Hepatocyte (in vitro differentiated cells): Measurements from ENCODE around the gene DUSP10. TPM values are rescaled to one million over a fixed set of nuclear protein-coding genes. Genes with fewer than 3 reads are reported as not detected.
A peak's percentile ranks its signal among the peaks of the same experiment; 100 is the strongest.

ENCODE experiments used
- DNase-seq: peaks from one replicate; pipeline ENCODE4 v3.0.0-alpha.2; 2016; ENCODE audit warnings: low spot score
- H2AFZ ChIP-seq: fragments of 200-600 bp; sonication (generic); 2 replicates; pipeline ENCODE4 v1.6.0; 2016; ENCODE audit warnings: antibody characterized with exemption, mild to moderate bottlenecking
- H3K27ac ChIP-seq: fragments of 200-600 bp; sonication (generic); 2 replicates; pipeline ENCODE4 v1.5.1; 2016; ENCODE audit warnings: mild to moderate bottlenecking
- H3K27me3 ChIP-seq: fragments of 200-600 bp; sonication (generic); 2 replicates; pipeline ENCODE4 v1.6.1; 2016
- H3K36me3 ChIP-seq: fragments of 200-600 bp; sonication (generic); replicated peaks from 2 replicates; pipeline ENCODE4 v1.5.1; 2016; ENCODE audit warnings: low read depth; ENCODE audit not compliant: insufficient read depth
- H3K4me1 ChIP-seq: fragments of 200-600 bp; sonication (generic); 2 replicates; pipeline ENCODE4 v1.5.1; 2016; ENCODE audit warnings: mild to moderate bottlenecking, moderate library complexity; ENCODE audit not compliant: insufficient read depth
- H3K4me2 ChIP-seq: fragments of 200-600 bp; sonication (generic); 2 replicates; pipeline ENCODE4 v1.6.0; 2016
- H3K4me3 ChIP-seq: fragments of 200-600 bp; sonication (generic); 2 replicates; pipeline ENCODE4 v1.5.1; 2016; ENCODE audit warnings: mild to moderate bottlenecking
- H3K79me2 ChIP-seq: fragments of 200-600 bp; sonication (generic); 2 replicates; pipeline ENCODE4 v1.6.0; 2017; ENCODE audit warnings: mild to moderate bottlenecking
- H3K9me2 ChIP-seq: fragments of 200-600 bp; sonication (generic); replicated peaks from 2 replicates; pipeline ENCODE4 v1.6.0; 2017; ENCODE audit warnings: mild to moderate bottlenecking; ENCODE audit not compliant: insufficient read depth
- H3K9me3 ChIP-seq: fragments of 200-600 bp; sonication (generic); 2 replicates; pipeline ENCODE4 v1.5.1; 2016; ENCODE audit warnings: low read depth, mild to moderate bottlenecking
- H4K20me1 ChIP-seq: fragments of 200-600 bp; sonication (generic); 2 replicates; pipeline ENCODE4 v1.6.0; 2016; ENCODE audit warnings: mild to moderate bottlenecking; ENCODE audit not compliant: insufficient read depth, poor library complexity, severe bottlenecking
- EZH2 ChIP-seq: fragments of 200-600 bp; sonication (generic); IDR thresholded peaks from 2 replicates; pipeline ENCODE4 v1.6.1; 2016; ENCODE audit warnings: antibody characterized with exemption, mild to moderate bottlenecking, borderline replicate concordance
- EZH2phosphoT487 ChIP-seq: fragments of 200-600 bp; sonication (generic); IDR thresholded peaks from one replicate; pipeline ENCODE4 v1.6.1; 2018; ENCODE audit warnings: antibody characterized with exemption, mild to moderate bottlenecking, low read depth, moderate library complexity; ENCODE audit not compliant: unreplicated experiment, severe bottlenecking
- WGBS: methylation state at CpG from one replicate; pipeline ENCODE4 v1.1.6; 2016; ENCODE audit warnings: low lambda C conversion rate; ENCODE audit errors: missing lambda C conversion rate; 5-methylcytosine and 5-hydroxymethylcytosine counted together
- polyA plus RNA-seq: library from polyadenylated mRNA; unstranded; fragments of >200 nt; fragmentation: Nextera tagmentation; extraction: Ambion mirVana; gene quantifications from 2 replicates; pipeline ENCODE4 v1.2.1, GENCODE V29; 2016
- total RNA-seq: library from RNA; depleted of rRNA; stranded (reverse); fragments of >200 nt; gene quantifications from 2 replicates; pipeline ENCODE4 v1.2.3, GENCODE V29; 2014
- TF ChIP-seq, protein P1 (sequence below): fragments of 200-600 bp; sonication (generic); IDR thresholded peaks from 2 replicates; pipeline ENCODE4 v1.5.1; 2016; ENCODE audit warnings: antibody characterized with exemption, mild to moderate bottlenecking; ENCODE audit not compliant: poor library complexity

DUSP10 gene
- total and polyA plus RNA-seq, 2 experiments from 2014 or later: 13.1 to 17.6 TPM

DNA sequence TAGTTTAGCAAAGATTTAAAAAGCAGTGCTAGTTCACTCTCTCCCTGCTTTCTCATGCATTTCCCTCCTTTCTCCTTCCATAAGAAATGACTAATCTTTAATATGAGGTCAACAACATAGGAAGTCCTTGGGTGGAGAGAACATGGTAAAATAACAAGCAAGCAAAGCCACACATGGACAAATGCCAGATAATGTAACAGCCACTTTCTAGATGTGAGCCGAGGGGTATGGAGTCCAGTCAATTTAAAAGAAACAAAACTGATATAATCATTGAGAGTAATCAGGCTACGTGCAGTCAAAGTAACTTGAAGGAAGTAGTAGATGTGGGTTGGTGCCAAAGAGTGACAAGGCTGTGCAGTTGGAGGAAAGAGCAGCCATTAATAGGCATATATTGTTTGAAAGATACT lies 69.6 kb downstream of the DUSP10 start:
- DNase-seq: no peak
- H3K27me3 ChIP-seq: no peaks in the 10 kb centered on the region
- no peak overlapping the region for H3K27ac ChIP-seq
- no peaks in the 10 kb centered on the region for H3K36me3 ChIP-seq
- no peak overlapping the region for H3K4me2 ChIP-seq
- H3K9me3 ChIP-seq: no peaks in the 10 kb centered on the region
- WGBS: 81% methylated on average over 2 of the region's 2 CpGs
- H2AFZ ChIP-seq: no peak overlapping the region
- TF ChIP-seq, protein P1, sequence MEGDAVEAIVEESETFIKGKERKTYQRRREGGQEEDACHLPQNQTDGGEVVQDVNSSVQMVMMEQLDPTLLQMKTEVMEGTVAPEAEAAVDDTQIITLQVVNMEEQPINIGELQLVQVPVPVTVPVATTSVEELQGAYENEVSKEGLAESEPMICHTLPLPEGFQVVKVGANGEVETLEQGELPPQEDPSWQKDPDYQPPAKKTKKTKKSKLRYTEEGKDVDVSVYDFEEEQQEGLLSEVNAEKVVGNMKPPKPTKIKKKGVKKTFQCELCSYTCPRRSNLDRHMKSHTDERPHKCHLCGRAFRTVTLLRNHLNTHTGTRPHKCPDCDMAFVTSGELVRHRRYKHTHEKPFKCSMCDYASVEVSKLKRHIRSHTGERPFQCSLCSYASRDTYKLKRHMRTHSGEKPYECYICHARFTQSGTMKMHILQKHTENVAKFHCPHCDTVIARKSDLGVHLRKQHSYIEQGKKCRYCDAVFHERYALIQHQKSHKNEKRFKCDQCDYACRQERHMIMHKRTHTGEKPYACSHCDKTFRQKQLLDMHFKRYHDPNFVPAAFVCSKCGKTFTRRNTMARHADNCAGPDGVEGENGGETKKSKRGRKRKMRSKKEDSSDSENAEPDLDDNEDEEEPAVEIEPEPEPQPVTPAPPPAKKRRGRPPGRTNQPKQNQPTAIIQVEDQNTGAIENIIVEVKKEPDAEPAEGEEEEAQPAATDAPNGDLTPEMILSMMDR: no peak
- TF ChIP-seq EZH2phosphoT487 (no peak), EZH2 (no peak)
- H4K20me1 ChIP-seq: no peaks in the 10 kb centered on the region
- no peak overlapping the region for H3K4me3 ChIP-seq
- peaks cover 8% of the 10 kb centered on the region for H3K4me1 ChIP-seq
- no peaks in the 10 kb centered on the region for H3K9me2 ChIP-seq
- H3K79me2 ChIP-seq: no peaks in the 10 kb centered on the region

DNA sequence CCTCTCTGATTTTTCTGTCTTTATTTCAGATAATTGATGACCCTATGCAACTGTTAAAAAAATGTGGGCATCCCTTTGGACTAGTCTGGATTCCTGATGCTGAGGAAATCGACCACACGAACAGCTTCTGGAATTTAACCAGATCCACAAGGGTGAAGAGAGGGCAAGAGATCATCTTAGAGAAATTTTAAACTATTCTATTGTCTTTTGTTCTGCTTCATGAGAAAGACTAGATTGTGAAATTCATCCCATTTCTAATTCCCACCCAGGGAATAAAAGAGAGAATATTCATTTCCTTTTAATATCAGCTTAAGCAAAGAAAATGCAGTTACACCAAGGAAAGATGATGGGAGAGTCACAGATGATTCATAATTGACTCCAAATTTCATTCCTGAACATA lies 71.8 kb downstream of the DUSP10 start:
- Histone ChIP-seq H3K4me2 (no peak overlapping the region), H2AFZ (no peak overlapping the region), H3K79me2 (no peaks in the 10 kb centered on the region), H4K20me1 (no peaks in the 10 kb centered on the region), H3K4me3 (no peak overlapping the region), H3K27ac (no peak overlapping the region), H3K27me3 (no peaks in the 10 kb centered on the region), H3K9me3 (no peaks in the 10 kb centered on the region), H3K4me1 (peaks cover 14% of the 10 kb centered on the region), H3K9me2 (no peaks in the 10 kb centered on the region), H3K36me3 (no peaks in the 10 kb centered on the region)
- TF ChIP-seq EZH2phosphoT487: no peak
- TF ChIP-seq, protein P1: no peak
- no peak for TF ChIP-seq EZH2
- WGBS: 75% methylated on average over 2 of the region's 2 CpGs
- DNase-seq: no peak

DNA sequence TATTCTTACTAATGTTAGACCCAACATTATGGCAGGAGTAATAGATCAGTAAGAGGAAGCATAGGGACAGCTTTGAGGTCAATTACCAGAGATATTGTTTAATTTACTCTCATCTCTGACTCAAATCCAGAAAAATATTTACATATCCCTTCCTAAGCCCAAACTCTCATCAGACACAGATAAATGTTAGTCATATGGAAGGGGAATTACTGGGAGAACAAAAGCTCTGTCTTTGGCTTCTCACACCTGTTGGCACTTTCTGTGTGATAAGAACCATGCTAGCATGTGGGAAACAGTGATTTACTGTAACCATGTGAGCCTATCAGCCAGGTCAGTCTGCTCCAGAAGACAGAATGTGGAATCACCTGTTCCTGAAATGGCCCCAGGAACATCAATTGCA lies 72.4 kb downstream of the DUSP10 start:
- no peak for DNase-seq
- Histone ChIP-seq H2AFZ (no peak overlapping the region), H3K27ac (no peak overlapping the region), H3K36me3 (no peaks in the 10 kb centered on the region), H3K9me2 (no peaks in the 10 kb centered on the region), H3K4me1 (peaks cover 14% of the 10 kb centered on the region), H4K20me1 (no peaks in the 10 kb centered on the region), H3K79me2 (no peaks in the 10 kb centered on the region), H3K9me3 (no peaks in the 10 kb centered on the region), H3K4me2 (no peak overlapping the region), H3K4me3 (no peak overlapping the region), H3K27me3 (no peaks in the 10 kb centered on the region)
- TF ChIP-seq EZH2phosphoT487 (no peak), EZH2 (no peak)
- TF ChIP-seq, protein P1: no peak

DNA sequence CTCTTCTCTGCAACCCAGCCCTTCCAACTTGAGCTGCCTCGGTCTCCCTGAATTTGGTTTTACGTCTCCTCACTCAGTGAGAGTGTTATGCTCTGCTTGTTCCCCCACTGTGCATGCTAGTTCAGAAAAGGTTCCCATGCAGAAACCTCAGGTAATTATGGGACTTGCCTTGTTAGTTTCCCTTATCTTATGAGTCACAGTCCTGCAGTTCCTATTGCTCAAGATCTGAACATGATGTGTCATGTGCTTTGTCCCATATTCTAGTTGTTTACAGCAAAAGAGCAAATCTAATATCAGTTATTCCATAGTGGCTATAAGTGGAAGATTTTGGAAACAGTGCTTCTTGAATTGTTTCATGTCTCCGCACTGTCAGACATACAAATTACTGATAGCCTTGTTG lies 74.4 kb downstream of the DUSP10 start:
- H3K79me2 ChIP-seq: no peaks in the 10 kb centered on the region
- peak; percentile 45 for DNase-seq
- H3K4me3 ChIP-seq: no peak overlapping the region
- no peak overlapping the region for H2AFZ ChIP-seq
- H3K36me3 ChIP-seq: no peaks in the 10 kb centered on the region
- 83% methylated on average over 3 of the region's 3 CpGs for WGBS
- peaks cover 14% of the 10 kb centered on the region for H3K4me1 ChIP-seq
- H3K9me3 ChIP-seq: no peaks in the 10 kb centered on the region
- peak overlapping the region; percentile 73 for H3K27ac ChIP-seq
- TF ChIP-seq EZH2: no peak
- TF ChIP-seq, protein P1: no peak
- TF ChIP-seq EZH2phosphoT487: no peak
- H3K4me2 ChIP-seq: peak overlapping the region; percentile 17
- H4K20me1 ChIP-seq: no peaks in the 10 kb centered on the region
- H3K9me2 ChIP-seq: no peaks in the 10 kb centered on the region
- no peaks in the 10 kb centered on the region for H3K27me3 ChIP-seq
